Eye (tissue), 1 donor: Measurements from ENCODE around the gene DEDD2.

ENCODE experiments used
- DNase-seq: peaks from one replicate; pipeline ENCODE4 v3.0.0-alpha.2; 2015

DEDD2 gene

GRCh38 chr19:42169486-42170413 lies 47.7 kb downstream of the DEDD2 start:
- peak; percentile 21 for DNase-seq

- no peak for DNase-seq
These were observed 49.3 kb downstream of the DEDD2 start for GRCh38 chr19:42168206-42168605.

- no peak for DNase-seq
These were observed 51.2 kb downstream of the DEDD2 start for GRCh38 chr19:42166316-42166715.

GRCh38 chr19:42165146-42165545 lies 52.3 kb downstream of the DEDD2 start:
- no peak for DNase-seq

- DNase-seq, result peak; percentile 45
These were observed 55.7 kb downstream of the DEDD2 start for GRCh38 chr19:42161616-42162263.

GRCh38 chr19:42159942-42160341 lies 57.5 kb downstream of the DEDD2 start:
- DNase-seq, result no peak

GRCh38 chr19:42158926-42159325 lies 58.6 kb downstream of the DEDD2 start:
- DNase-seq, result no peak

GRCh38 chr19:42156571-42156970 lies 60.9 kb downstream of the DEDD2 start:
- no peak for DNase-seq

- DNase-seq, result peak; percentile 31
These were observed 61.7 kb downstream of the DEDD2 start for GRCh38 chr19:42155796-42156195.

- peak; percentile 20 for DNase-seq
These were observed 62.8 kb downstream of the DEDD2 start for GRCh38 chr19:42154471-42155323.

- peak; percentile 67 for DNase-seq
These were observed 63.6 kb downstream of the DEDD2 start for GRCh38 chr19:42153672-42154433.

- peak; percentile 58 for DNase-seq
These were observed 64.4 kb downstream of the DEDD2 start for GRCh38 chr19:42152910-42153671.

- peak; percentile 72 for DNase-seq
These were observed 65.4 kb downstream of the DEDD2 start for GRCh38 chr19:42151782-42152684.

GRCh38 chr19:42150911-42151361 lies 66.5 kb downstream of the DEDD2 start:
- peak; percentile 94 for DNase-seq

GRCh38 chr19:42150364-42150763 lies 67.1 kb downstream of the DEDD2 start:
- peak; percentile 76 for DNase-seq

- no peak for DNase-seq
These were observed 67.9 kb downstream of the DEDD2 start for GRCh38 chr19:42149447-42150202.
